GM12878 (cell line): Measurements from ENCODE around the gene GLP1R. TPM values are rescaled to one million over a fixed set of nuclear protein-coding genes. Genes with fewer than 3 reads are reported as not detected.

Experiments
- ATAC-seq: fragments of 200-7000 bp; cut with Tn5 transposase; 3 replicates; pipeline ENCODE4 v1.9.1; 2020; ENCODE audit warnings: mild to moderate bottlenecking, moderate library complexity
- BruUV-seq: library from RNA; stranded (reverse); fragments of 400-500 nt; replicated peaks from 2 replicates; lab custom pipeline; 2021; lab: Mats Ljungman, UMichigan
- CTCF ChIA-PET: fragments of 300-600 bp; sonication (Branson Sonifier 250); formaldehyde crosslinking; extraction: SDS; loops from one replicate; lab custom pipeline; 2021; ENCODE audit warnings: inconsistent platforms; lab: Yijun Ruan, JAX
- POLR2A ChIA-PET: fragments of 350-600 bp; formaldehyde crosslinking; extraction: SDS; loops from one replicate; lab custom pipeline; 2021; ENCODE audit warnings: inconsistent platforms; lab: Charles Lee
- RAD21 ChIA-PET: fragments of 300-600 bp; sonication (Branson Sonifier 250); formaldehyde crosslinking; loops from one replicate; lab custom pipeline; 2023; ENCODE audit warnings: antibody characterized with exemption; ENCODE audit not compliant: unreplicated experiment; lab: Charles Lee
- SMC1A ChIA-PET: fragments of 300-600 bp; sonication (Branson Sonifier 250); formaldehyde crosslinking; loops from one replicate; lab custom pipeline; 2023; ENCODE audit not compliant: unreplicated experiment, uncharacterized antibody; lab: Charles Lee
- DNase-seq: peaks from one replicate; pipeline ENCODE4 v3.0.0-alpha.2; 2011; ENCODE audit warnings: low read depth, low spot score
- FAIRE-seq: peaks from 3 replicates; lab custom pipeline; 2011; peaks lifted over from hg19 to GRCh38; lab: Jason Lieb, UNC
- H2AFZ ChIP-seq: 2 replicates; pipeline ENCODE4 v1.6.0; 2011; ENCODE audit warnings: low read depth, low read length, control low read depth; ENCODE audit not compliant: control insufficient read depth
- H3K27ac ChIP-seq: 2 replicates; pipeline ENCODE4 v1.5.1; 2011; ENCODE audit warnings: control low read depth; ENCODE audit not compliant: control insufficient read depth, insufficient read depth
- H3K27me3 ChIP-seq, 2 experiments: replicated peaks in 1 of 2; 2 replicates each; pipeline versions ENCODE4 v1.6.0 to v1.6.1; 2011; ENCODE audit warnings: low read length in 1 of 2; ENCODE audit not compliant: control insufficient read depth in 2 of 2, insufficient read depth in 2 of 2
- H3K36me3 ChIP-seq, 2 experiments: 2 replicates each; pipeline ENCODE4 v1.5.1; 2011; ENCODE audit warnings: low read length in 1 of 2; ENCODE audit not compliant: control insufficient read depth in 2 of 2, insufficient read depth in 2 of 2
- H3K4me1 ChIP-seq: 2 replicates; pipeline ENCODE4 v1.6.1; 2011; ENCODE audit warnings: mild to moderate bottlenecking, low read length, moderate library complexity, mixed read lengths; ENCODE audit not compliant: control insufficient read depth, insufficient read depth
- H3K4me2 ChIP-seq: 2 replicates; pipeline ENCODE4 v1.6.0; 2011; ENCODE audit warnings: control low read depth; ENCODE audit not compliant: control insufficient read depth, insufficient read depth
- H3K4me3 ChIP-seq: fragments of 200-600 bp; sonication (generic); 2 replicates; pipeline ENCODE4 v1.5.1; 2016
- H3K79me2 ChIP-seq: 2 replicates; pipeline ENCODE4 v1.6.0; 2011; ENCODE audit warnings: low read length; ENCODE audit not compliant: control insufficient read depth, insufficient read depth
- H3K9ac ChIP-seq: 2 replicates; pipeline ENCODE4 v1.8.0; 2011; ENCODE audit warnings: low read length, control low read depth, mixed read lengths; ENCODE audit not compliant: control insufficient read depth, insufficient read depth
- H3K9me3 ChIP-seq: replicated peaks from 3 replicates; pipeline ENCODE4 v1.5.1; 2011; ENCODE audit warnings: mild to moderate bottlenecking, low read length; ENCODE audit not compliant: control insufficient read depth, insufficient read depth
- H4K20me1 ChIP-seq: 2 replicates; pipeline ENCODE4 v1.6.0; 2011; ENCODE audit not compliant: control insufficient read depth, insufficient read depth
- CBFB ChIP-seq: IDR thresholded peaks from 2 replicates; pipeline ENCODE4 v1.6.1; 2016; ENCODE audit warnings: antibody characterized with exemption, low read depth
- CBX5 ChIP-seq: sonication (generic); IDR thresholded peaks from 2 replicates; pipeline ENCODE4 v1.6.1; 2016; ENCODE audit warnings: low read depth, moderate library complexity, mild to moderate bottlenecking, inconsistent platforms
- CEBPB ChIP-seq, 2 experiments: fragments of 150-350 bp in 1 of 2; IDR thresholded peaks; 2 replicates each; pipeline ENCODE4 v1.6.1; 2012 to 2014; ENCODE audit warnings: low read depth in 2 of 2, low read length in 2 of 2, borderline replicate concordance in 1 of 2, inconsistent platforms in 1 of 2
- CREB1 ChIP-seq: IDR thresholded peaks from 2 replicates; pipeline ENCODE4 v1.6.1; 2012; ENCODE audit warnings: low read depth, mild to moderate bottlenecking, inconsistent platforms
- NFYA ChIP-seq: IDR thresholded peaks from 2 replicates; pipeline ENCODE4 v1.6.1; 2011; ENCODE audit warnings: low read depth, mild to moderate bottlenecking, low read length, improper control_type of control experiment, borderline replicate concordance
- RELA ChIP-seq: fragments of 450-650 bp; IDR thresholded peaks from 2 replicates; pipeline ENCODE4 v1.8.0; 2014; ENCODE audit warnings: borderline replicate concordance; ENCODE audit not compliant: partially characterized antibody
- RUNX3 ChIP-seq: IDR thresholded peaks from 2 replicates; pipeline ENCODE4 v1.6.1; 2012; ENCODE audit warnings: low read length, inconsistent platforms
- STAT3 ChIP-seq: IDR thresholded peaks from 2 replicates; pipeline ENCODE4 v1.6.1; 2011; ENCODE audit warnings: low read depth, low read length, improper control_type of control experiment
- ZNF217 ChIP-seq: fragments of 450-650 bp; IDR thresholded peaks from 2 replicates; pipeline ENCODE4 v1.6.1; 2017; ENCODE audit warnings: antibody characterized with exemption, mild to moderate bottlenecking
- ZSCAN29 ChIP-seq: fragments of 450-650 bp; IDR thresholded peaks from 2 replicates; pipeline ENCODE4 v1.6.1; 2017; ENCODE audit warnings: mild to moderate bottlenecking, moderate library complexity
- WGBS: methylation state at CpG from one replicate; pipeline ENCODE4 v1.1.6; 2016; ENCODE audit warnings: low lambda C conversion rate; ENCODE audit not compliant: insufficient replicate concordance, insufficient coverage; ENCODE audit errors: missing lambda C conversion rate; 5-methylcytosine and 5-hydroxymethylcytosine counted together
- in situ Hi-C: fragments of 300-500 bp; cut with MboI; formaldehyde crosslinking; loops from 9 replicates; pipeline ENCODE4 v1.14.3; 2018; ENCODE audit warnings: mixed read lengths
- intact Hi-C: fragments of 100-400 bp; cut with micrococcal nuclease; formaldehyde crosslinking; loops from one replicate; pipeline ENCODE4 v1.14.2; 2022; ENCODE audit not compliant: unreplicated experiment
- polyA plus RNA-seq, 11 experiments: library from polyadenylated mRNA; depleted of rRNA in 4 of 11; unstranded in 6 of 11; stranded (reverse) in 5 of 11; fragments of >200 nt; fragmentation: Nextera tagmentation in 4 of 11; fragmentation: Illumina TruSeq in 1 of 11; extraction: Ambion mirVana in 4 of 11; extraction: Trizol in 1 of 11; gene quantifications; 1 replicate in 1 of 11; 2 replicates in 10 of 11; pipeline versions ENCODE4 v1.2.1 to v1.2.3, GENCODE V29; 2011 to 2016; ENCODE audit warnings: inconsistent platforms in 2 of 11, missing spikeins in 2 of 11, low read depth in 1 of 11
- total RNA-seq, 4 experiments: library from RNA; depleted of rRNA in 3 of 4; stranded (reverse); fragments of >200 nt in 3 of 4; fragmentation: Illumina TruSeq in 1 of 4; extraction: Trizol in 1 of 4; gene quantifications; 2 replicates each; pipeline versions ENCODE4 v1.2.1 to v1.2.3, GENCODE V29; 2013 to 2021
- TF ChIP-seq, protein P1 (sequence below): IDR thresholded peaks from 2 replicates; pipeline ENCODE4 v1.6.1; 2012; ENCODE audit warnings: low read depth, low read length, improper control_type of control experiment

GLP1R gene
- total and polyA plus RNA-seq, 10 of the 15 experiments (the other 5 are each of a cell fraction or from before 2014, with no cell fraction given): 0.01 TPM; not detected in 9

DNA sequence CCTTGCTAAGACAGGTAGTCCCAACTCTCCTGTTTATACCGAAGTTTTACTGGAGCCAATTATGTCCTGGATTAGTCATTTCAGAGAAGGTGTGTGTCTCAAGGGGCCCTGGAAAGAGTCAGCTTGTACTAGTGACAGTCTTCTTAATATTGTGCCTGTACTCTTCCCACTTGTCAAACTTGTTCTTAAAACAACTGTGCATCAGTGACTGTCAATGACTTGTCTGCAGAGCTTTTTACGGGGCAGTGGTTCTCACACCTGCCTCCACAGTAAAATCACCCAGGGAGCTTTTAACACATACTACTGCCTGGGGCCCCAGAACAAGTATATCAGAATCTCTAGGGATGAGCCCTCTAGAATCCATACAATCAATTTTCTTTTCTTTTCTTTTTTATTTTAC is 28.4 kb upstream of the GLP1R start (continued):
- TF ChIP-seq NFYA: no peak
- TF ChIP-seq STAT3: no peak
- TF ChIP-seq RUNX3: no peak
- no peak for TF ChIP-seq CEBPB (IDR thresholded peaks at IDR 0.05; ENCODE audit: borderline replicate concordance in 1 of 2, low read depth in 2 of 2, low read length in 2 of 2)
- no peak for TF ChIP-seq CBFB
- TF ChIP-seq ZNF217: no peak

DNA sequence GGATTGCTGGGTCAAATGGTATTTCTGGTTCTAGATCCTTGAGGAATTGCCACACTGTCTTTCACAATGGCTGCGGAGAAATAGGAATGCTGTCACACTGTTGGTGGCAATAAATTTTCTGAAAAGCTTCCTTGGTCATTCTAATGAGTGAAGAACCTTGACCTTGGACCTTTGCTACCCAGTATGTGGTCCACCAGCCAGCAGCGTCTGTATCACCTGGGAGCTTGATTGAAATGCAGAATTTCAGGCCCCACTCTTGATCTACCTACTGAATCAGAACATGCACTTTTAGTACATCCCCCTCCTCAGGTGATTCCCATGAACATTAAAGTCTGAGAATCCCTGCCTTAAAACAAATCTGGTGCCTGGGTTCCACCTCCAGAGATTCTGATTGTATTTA is 27.5 kb upstream of the GLP1R start:
- 14% methylated on average over 2 of the region's 2 CpGs for WGBS
- CTCF ChIA-PET: no interaction called here
- Histone ChIP-seq H3K79me2 (no peaks in the 10 kb centered on the region), H3K27ac (no peak overlapping the region), H4K20me1 (no peaks in the 10 kb centered on the region), H2AFZ (no peak overlapping the region), H3K4me3 (no peak overlapping the region), H3K27me3 (peaks cover 0 to 1% of the 10 kb centered on the region in 2 experiments; a peak in 2 of 4 replicates), H3K4me2 (no peak overlapping the region), H3K4me1 (no peaks in the 10 kb centered on the region), H3K36me3 (no peaks in the 10 kb centered on the region), H3K9ac (no peak overlapping the region), H3K9me3 (no peaks in the 10 kb centered on the region)
- SMC1A ChIA-PET: interaction anchor here (1.4 to 1.6 kb wide), 2 partner anchors 22 to 25 kb away, joined by 3 read pairs; no protein-coding TSS in a partner anchor
- POLR2A ChIA-PET: no interaction called here
- BruUV-seq: no TSS peak
- DNase-seq: no peak
- TF ChIP-seq, protein P1, sequence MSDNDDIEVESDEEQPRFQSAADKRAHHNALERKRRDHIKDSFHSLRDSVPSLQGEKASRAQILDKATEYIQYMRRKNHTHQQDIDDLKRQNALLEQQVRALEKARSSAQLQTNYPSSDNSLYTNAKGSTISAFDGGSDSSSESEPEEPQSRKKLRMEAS: no peak
- no peak for TF ChIP-seq ZSCAN29
- no peak for TF ChIP-seq CBX5
- TF ChIP-seq CREB1: no peak
- TF ChIP-seq RELA: no peak
- RAD21 ChIA-PET: no interaction called here
- no peak for FAIRE-seq
- in situ Hi-C loops: no loop called here
- ATAC-seq: no peak
- intact Hi-C loops: no loop called here
